ENCODE data around the gene AMZ2.

- TF ChIP-seq, protein P1, sequence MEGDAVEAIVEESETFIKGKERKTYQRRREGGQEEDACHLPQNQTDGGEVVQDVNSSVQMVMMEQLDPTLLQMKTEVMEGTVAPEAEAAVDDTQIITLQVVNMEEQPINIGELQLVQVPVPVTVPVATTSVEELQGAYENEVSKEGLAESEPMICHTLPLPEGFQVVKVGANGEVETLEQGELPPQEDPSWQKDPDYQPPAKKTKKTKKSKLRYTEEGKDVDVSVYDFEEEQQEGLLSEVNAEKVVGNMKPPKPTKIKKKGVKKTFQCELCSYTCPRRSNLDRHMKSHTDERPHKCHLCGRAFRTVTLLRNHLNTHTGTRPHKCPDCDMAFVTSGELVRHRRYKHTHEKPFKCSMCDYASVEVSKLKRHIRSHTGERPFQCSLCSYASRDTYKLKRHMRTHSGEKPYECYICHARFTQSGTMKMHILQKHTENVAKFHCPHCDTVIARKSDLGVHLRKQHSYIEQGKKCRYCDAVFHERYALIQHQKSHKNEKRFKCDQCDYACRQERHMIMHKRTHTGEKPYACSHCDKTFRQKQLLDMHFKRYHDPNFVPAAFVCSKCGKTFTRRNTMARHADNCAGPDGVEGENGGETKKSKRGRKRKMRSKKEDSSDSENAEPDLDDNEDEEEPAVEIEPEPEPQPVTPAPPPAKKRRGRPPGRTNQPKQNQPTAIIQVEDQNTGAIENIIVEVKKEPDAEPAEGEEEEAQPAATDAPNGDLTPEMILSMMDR (conservative IDR thresholded peaks at IDR 0.05), result no peak
- no peak for TF ChIP-seq ZFX (IDR thresholded peaks at IDR 0.05)
These were observed 47.2 kb downstream of the AMZ2 start for GRCh38 chr17:68295086-68295485.
